Neural progenitor cell (in vitro differentiated cells): ENCODE data around the gene SLC10A2.
"Not testable (repeated sequence)": the region's sequence is repeated elsewhere in the genome, so short reads cannot be mapped to it uniquely, and the experiment has no call there.

Experiments
- EZH2 ChIP-seq: fragments of 200-600 bp; sonication (generic); IDR thresholded peaks from 2 replicates; pipeline ENCODE4 v1.6.1; 2017; ENCODE audit warnings: antibody characterized with exemption, mild to moderate bottlenecking, moderate library complexity
- EZH2phosphoT487 ChIP-seq: fragments of 200-600 bp; sonication (generic); IDR thresholded peaks from 2 replicates; pipeline ENCODE4 v1.6.1; 2017; ENCODE audit warnings: antibody characterized with exemption
- TF ChIP-seq, protein P1 (sequence below): fragments of 200-600 bp; sonication (generic); IDR thresholded peaks from 2 replicates; pipeline ENCODE4 v1.5.1; 2017; ENCODE audit warnings: antibody characterized with exemption, mild to moderate bottlenecking

DNA sequence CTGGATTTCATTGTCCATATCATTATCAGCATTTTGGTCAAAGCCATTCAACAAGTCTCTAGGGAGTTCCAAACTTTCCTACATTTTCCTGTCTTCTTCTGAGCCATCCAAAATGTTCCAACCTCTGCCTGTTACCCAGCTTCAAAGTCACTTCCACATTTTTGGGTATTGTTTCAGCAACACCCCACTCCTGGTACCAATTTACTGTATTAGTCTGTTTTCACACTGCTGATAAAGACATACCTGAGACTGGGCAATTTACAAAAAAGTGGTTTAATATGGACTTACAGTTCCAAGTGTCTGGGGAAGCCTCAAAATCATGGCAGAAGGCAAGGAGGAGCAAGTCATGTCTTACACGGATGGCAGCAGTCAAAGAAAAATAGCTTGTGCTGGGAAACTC, 27.4 kb upstream of the SLC10A2 start:
- TF ChIP-seq, protein P1, sequence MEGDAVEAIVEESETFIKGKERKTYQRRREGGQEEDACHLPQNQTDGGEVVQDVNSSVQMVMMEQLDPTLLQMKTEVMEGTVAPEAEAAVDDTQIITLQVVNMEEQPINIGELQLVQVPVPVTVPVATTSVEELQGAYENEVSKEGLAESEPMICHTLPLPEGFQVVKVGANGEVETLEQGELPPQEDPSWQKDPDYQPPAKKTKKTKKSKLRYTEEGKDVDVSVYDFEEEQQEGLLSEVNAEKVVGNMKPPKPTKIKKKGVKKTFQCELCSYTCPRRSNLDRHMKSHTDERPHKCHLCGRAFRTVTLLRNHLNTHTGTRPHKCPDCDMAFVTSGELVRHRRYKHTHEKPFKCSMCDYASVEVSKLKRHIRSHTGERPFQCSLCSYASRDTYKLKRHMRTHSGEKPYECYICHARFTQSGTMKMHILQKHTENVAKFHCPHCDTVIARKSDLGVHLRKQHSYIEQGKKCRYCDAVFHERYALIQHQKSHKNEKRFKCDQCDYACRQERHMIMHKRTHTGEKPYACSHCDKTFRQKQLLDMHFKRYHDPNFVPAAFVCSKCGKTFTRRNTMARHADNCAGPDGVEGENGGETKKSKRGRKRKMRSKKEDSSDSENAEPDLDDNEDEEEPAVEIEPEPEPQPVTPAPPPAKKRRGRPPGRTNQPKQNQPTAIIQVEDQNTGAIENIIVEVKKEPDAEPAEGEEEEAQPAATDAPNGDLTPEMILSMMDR: not testable (repeated sequence)
- not testable (repeated sequence) for TF ChIP-seq EZH2phosphoT487, EZH2
